Measurements from ENCODE around the gene SNX30.

The SNX30 gene

GRCh38 chr9:112820881-112821280 lies 70.3 kb downstream of the SNX30 start:
- no peak for DNase-seq

DNA sequence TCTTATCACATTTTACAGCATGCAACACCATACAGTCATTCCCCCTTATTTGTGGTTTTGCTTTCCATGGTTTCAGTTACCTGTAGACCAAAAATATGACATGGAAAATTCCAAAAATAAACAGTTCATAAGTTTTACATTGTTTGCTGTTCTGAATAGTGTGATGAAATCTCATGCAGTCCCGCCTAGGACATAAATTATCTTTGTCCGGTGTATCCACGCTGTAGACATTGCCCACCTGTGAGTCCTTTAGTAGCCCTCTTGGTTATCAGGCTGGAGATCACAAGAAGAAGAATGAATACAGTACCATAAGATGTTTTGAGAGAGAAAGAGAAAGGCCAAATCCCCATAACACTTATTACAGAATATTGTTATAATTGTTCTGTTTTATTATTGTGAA lies 72.1 kb downstream of the SNX30 start:
- no peak for DNase-seq

DNA sequence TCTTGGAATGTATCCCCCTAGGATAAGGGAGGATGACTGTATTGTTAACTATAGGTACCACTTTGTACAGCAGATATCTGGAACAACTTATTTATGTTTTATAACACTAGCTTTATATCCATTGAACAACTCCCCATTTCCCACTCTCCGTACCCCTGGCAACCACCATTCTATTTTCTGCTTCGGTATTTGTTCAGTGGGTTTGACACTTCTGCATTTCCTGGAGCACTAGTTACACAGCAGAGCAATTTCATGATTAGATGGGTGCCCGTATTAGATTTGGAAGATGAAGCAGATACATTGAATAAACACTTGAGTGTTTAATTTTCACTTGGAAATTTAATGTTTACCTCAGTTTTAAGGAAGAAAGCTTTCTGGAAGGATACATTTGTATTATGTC lies 72.7 kb downstream of the SNX30 start:
- no peak for DNase-seq

DNA sequence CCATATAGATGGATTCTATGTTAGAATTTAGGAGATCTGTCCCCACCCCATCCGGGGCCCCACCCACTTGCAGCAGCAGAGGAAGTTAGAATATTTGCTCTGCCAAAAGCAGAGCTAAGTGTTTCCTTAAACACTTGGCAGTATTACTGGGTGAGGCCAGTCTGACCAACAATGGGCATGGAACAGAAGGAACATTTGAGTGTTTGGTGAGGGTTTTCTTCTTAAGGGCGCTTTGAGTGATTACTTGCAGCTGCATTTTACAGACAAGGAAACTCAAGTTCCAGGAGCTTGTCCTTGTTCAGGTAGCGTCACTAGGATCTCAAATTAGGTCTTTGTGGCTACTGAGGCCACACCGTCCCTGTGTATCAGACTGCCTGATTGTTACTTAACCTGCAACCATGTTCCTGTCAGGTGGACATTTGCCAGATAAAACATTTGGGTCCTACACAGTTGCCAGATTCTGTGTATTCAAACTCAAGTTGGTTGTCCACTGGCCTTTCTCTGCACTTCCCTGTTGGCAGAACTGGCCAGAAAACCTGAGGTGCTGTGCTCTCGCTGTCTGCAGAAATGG lies 80.8 kb downstream of the SNX30 start:
- peak in 2 of 56 donors; percentile 20 to 26 for DNase-seq

GRCh38 chr9:112831969-112832368 lies 81.4 kb downstream of the SNX30 start:
- DNase-seq: no peak

GRCh38 chr9:112833081-112833480 lies 82.5 kb downstream of the SNX30 start:
- no peak for DNase-seq

- DNase-seq: no peak
These were observed 85.8 kb downstream of the SNX30 start for GRCh38 chr9:112836394-112836793.

DNA sequence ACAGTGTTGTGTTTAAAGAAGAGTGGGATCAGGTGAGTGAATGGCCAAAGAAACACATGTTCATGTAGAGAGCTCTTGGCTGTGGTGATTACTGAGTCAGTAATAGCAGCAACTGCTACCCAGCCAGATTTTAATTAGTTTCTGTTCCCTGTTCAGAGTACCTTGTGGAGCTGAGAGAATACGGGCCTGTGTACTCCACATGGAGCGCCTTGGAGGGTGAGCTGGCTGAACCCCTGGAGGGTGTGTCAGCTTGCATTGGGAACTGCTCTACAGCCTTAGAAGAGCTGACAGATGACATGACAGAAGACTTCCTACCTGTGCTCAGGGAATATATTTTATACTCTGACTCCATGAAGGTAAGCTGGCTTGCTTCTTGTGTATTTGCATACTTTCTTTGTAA lies 87.8 kb downstream of the SNX30 start:
- DNase-seq: no peak

GRCh38 chr9:112839331-112839730 lies 88.8 kb downstream of the SNX30 start:
- peak in 4 of 56 donors; percentile 7 to 21 (median 13) for DNase-seq

- peak in 4 of 56 donors; percentile 14 to 32 (median 24) for DNase-seq
These were observed 90.7 kb downstream of the SNX30 start for GRCh38 chr9:112841261-112841660.

- no peak for DNase-seq
These were observed 92.0 kb downstream of the SNX30 start for GRCh38 chr9:112842555-112842954.

- DNase-seq: peak in 42 of 56 donors; percentile 9 to 85 (median 42)
These were observed 94.4 kb downstream of the SNX30 start for GRCh38 chr9:112844771-112845542.

GRCh38 chr9:112846528-112847488 lies 96.2 kb downstream of the SNX30 start:
- peak in 18 of 56 donors; percentile 13 to 61 (median 23) for DNase-seq

DNA sequence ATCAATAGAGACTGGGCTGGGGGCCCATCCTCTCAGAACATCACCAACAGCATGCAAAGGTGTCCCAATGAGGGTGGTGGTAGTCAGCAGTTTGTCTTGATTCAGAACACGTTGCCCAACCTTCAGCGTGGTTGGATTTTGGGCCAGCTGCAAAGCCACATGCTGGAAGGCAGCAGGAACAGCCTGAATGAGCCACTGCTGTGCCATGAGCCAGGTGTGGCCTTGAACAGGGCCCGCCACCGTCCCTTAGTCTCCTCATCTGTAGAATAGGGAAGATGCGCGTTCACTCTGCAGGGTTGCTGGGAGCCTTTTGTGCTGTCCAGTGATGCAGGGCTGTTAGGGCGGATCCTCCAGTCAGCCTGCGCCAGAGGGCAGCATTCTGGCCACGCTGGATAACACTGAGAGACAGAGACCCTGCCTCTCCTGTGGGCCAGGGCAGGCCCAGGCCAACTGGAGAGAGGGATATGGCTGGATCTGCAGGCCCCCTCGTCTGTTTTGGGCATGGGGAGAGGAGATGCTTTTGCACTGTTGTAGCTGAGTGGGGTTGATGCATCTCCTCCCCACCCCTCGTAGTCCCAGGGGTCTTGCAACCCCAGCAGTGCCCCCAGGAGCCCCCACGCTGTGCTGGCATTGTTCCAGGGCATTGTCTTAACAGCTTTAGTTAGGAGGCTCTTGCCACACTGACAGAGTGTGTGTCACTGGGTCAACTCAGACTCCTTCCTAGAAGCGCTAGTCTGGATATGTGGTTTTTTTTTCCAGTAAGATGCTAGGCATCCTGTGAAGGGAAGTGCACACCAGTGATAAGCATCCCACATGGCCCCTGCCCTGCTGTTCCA lies 98.0 kb downstream of the SNX30 start:
- no peak for DNase-seq

DNA sequence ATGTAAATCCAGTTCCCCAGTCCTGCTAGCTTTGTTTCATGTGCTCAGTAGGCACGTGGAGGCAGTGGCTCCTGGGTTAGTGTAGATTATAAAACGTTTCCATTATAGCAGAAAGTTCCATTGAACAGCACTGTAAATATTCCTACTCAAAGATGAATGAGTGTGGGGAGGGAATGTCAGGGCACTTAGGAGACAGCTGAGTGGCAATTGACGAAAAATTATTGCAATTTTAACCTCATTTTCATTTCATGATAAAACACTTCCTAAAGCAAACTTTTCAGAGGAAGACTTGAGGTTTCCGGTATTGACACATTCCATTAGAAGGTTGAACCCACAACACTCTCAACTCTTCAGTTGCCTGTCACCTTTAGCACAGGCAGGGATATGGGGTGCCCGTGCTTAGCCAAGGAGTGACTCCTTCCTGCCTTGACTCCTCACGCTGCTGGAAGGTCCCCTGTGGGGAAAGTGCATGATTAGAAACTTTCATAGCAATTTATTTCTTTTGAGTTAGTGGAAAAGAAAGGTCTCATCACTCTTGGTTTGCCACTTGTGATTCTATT lies 98.9 kb downstream of the SNX30 start:
- DNase-seq: no peak

- DNase-seq: no peak
These were observed 100.3 kb downstream of the SNX30 start for GRCh38 chr9:112850840-112851239.

DNA sequence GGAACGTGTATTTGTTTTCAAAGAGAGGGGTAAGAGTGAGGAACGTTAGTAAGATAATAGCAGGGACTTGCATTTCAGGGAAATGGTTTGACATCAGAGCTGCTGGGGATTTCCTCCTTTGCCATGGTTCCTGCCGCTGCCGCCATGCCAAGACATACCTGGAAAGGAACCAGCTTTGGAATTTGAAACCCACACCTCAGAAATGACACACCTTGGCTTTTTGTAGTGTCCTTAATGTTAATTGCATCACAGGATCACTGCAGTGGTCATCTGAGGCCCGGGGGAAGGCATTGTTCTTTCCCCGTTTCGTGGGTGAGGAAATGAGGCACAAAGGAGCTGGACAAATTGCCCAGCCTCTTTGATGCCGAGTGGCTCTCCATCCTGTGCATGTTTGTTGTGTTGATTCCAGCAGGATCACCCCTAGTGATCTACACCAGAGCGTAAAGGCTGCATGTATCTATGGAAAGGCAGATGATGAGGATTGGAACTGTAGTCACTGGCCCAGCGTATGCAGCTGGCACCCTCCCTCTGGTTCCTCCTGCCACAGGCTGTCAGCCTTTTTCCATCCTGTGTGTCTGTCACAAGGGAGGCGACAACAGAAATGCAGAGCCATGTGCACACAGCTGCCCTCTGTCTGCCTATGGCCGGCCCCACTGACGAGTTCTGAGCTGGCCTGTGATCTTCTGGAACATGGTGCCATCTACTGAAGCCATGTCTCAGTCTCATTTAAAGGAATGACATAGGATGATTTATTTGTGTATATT lies 102.4 kb downstream of the SNX30 start:
- peak in 45 of 56 donors; percentile 10 to 87 (median 59) for DNase-seq

- no peak for DNase-seq
These were observed 103.5 kb downstream of the SNX30 start for GRCh38 chr9:112853882-112854585.

DNA sequence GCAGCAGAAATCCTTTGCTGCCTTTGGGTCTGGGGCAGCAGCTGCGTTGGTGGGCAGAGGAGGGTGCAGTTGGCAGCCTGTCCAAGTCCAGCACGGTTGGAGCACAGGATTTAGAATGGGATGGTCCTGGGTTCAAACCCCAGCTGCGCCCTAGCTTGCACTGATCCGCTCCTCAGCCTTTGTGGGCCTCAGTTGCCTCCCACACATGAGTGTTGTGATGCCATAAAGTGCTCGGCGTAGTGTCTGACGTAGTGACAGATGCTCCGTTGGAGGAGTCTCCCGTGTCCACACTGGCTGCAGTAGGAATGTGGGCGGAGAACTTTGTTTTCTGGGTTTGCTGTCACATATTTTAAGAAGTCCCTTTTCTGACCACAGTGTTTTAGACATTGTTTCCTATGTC lies 104.1 kb downstream of the SNX30 start:
- DNase-seq: no peak

Data from amygdala (tissue), 56 donors.